ENCODE measurements around the gene IFNG-AS1. TPM values are rescaled to one million over a fixed set of nuclear protein-coding genes. Genes with fewer than 3 reads are reported as not detected.

The IFNG-AS1 gene
- total and polyA plus RNA-seq, 8 donors: 0.18 to 0.71 (median 0.25) TPM; not detected in 4

DNA sequence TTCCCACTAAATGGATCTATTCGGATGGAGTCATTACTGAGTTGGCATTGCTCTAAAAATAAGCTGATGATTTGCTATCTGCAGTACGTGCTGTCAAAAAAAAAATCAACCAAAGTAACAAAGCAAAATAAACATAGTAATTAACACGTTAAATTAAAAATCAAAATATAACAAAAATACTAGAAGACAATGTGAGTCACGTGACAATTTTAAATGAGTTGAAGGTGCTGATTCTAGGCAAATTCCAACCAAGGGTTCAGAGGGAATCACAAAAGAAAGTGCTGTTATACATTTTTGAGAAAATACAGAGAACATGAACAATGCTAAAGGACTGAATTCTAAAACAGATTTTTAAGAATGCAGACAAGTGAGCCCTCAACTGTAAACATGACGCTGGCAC is 45.2 kb upstream of the IFNG-AS1 start:
- Histone ChIP-seq H3K4me1 (no peaks in the 10 kb centered on the region), H3K27me3 (no peaks in the 10 kb centered on the region), H3K4me3 (no peak overlapping the region), H3K36me3 (no peaks in the 10 kb centered on the region), H3K27ac (no peak overlapping the region), H3K9me3 (no peaks in the 10 kb centered on the region)
- no peak for ATAC-seq
- intact Hi-C loops (cut with DNase I): no loop called here
- no peak for DNase-seq
- TF ChIP-seq, protein P1, sequence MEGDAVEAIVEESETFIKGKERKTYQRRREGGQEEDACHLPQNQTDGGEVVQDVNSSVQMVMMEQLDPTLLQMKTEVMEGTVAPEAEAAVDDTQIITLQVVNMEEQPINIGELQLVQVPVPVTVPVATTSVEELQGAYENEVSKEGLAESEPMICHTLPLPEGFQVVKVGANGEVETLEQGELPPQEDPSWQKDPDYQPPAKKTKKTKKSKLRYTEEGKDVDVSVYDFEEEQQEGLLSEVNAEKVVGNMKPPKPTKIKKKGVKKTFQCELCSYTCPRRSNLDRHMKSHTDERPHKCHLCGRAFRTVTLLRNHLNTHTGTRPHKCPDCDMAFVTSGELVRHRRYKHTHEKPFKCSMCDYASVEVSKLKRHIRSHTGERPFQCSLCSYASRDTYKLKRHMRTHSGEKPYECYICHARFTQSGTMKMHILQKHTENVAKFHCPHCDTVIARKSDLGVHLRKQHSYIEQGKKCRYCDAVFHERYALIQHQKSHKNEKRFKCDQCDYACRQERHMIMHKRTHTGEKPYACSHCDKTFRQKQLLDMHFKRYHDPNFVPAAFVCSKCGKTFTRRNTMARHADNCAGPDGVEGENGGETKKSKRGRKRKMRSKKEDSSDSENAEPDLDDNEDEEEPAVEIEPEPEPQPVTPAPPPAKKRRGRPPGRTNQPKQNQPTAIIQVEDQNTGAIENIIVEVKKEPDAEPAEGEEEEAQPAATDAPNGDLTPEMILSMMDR (IDR thresholded peaks at IDR 0.05): no peak

GRCh38 chr12:67952787-67953186 is 36.5 kb upstream of the IFNG-AS1 start:
- intact Hi-C loops (cut with DNase I): no loop called here
- DNase-seq (no peak), ATAC-seq (no peak)
- Histone ChIP-seq H3K4me3 (no peak overlapping the region), H3K27ac (no peak overlapping the region), H3K27me3 (no peaks in the 10 kb centered on the region), H3K9me3 (no peaks in the 10 kb centered on the region), H3K4me1 (no peaks in the 10 kb centered on the region), H3K36me3 (no peaks in the 10 kb centered on the region)
- TF ChIP-seq, protein P1 (IDR thresholded peaks at IDR 0.05): no peak

GRCh38 chr12:67957383-67957782 is 31.9 kb upstream of the IFNG-AS1 start:
- H3K4me1 ChIP-seq: no peaks in the 10 kb centered on the region
- no peaks in the 10 kb centered on the region for H3K27me3 ChIP-seq
- H3K9me3 ChIP-seq: no peaks in the 10 kb centered on the region
- no peak overlapping the region for H3K4me3 ChIP-seq
- no peak for ATAC-seq
- TF ChIP-seq, protein P1 (IDR thresholded peaks at IDR 0.05): no peak
- intact Hi-C loops (cut with DNase I): no loop called here
- DNase-seq: no peak
- no peaks in the 10 kb centered on the region for H3K36me3 ChIP-seq
- no peak overlapping the region for H3K27ac ChIP-seq

GRCh38 chr12:67958187-67958586 is 31.1 kb upstream of the IFNG-AS1 start:
- H3K27me3 ChIP-seq: no peaks in the 10 kb centered on the region
- H3K36me3 ChIP-seq: no peaks in the 10 kb centered on the region
- H3K4me1 ChIP-seq: no peaks in the 10 kb centered on the region
- intact Hi-C loops (cut with DNase I): no loop called here
- no peak overlapping the region for H3K4me3 ChIP-seq
- DNase-seq: no peak
- no peak for ATAC-seq
- no peaks in the 10 kb centered on the region for H3K9me3 ChIP-seq
- no peak overlapping the region for H3K27ac ChIP-seq
- TF ChIP-seq, protein P1 (IDR thresholded peaks at IDR 0.05): no peak

DNA sequence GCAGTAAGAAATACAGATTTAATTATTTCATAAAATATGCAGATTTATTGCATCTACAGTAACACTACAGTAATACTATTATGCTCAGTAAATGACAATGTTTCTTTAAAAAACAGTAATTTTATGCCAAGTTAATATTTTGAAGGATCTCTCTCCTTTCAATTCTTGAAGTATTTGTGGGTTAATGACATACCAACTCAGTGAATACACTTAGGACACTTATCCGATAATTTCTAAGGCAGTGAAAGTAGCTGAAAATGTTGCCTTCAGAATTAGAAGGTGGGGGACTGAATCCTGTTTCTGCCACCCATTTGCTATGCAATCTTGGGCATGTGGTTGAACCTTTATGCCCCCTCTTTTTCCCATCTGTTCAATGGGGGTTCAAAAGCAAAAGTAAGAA is 24.8 kb upstream of the IFNG-AS1 start:
- DNase-seq (no peak), ATAC-seq (no peak)
- TF ChIP-seq, protein P1 (IDR thresholded peaks at IDR 0.05): no peak
- Histone ChIP-seq H3K4me1 (no peaks in the 10 kb centered on the region), H3K36me3 (no peaks in the 10 kb centered on the region), H3K4me3 (no peak overlapping the region), H3K27me3 (peaks cover 0 to 5% of the 10 kb centered on the region in 2 donors), H3K27ac (no peak overlapping the region), H3K9me3 (no peaks in the 10 kb centered on the region)
- intact Hi-C loops (cut with DNase I): no loop called here
